ENCODE data around the gene CELA2A. TPM values are rescaled to one million over a fixed set of nuclear protein-coding genes. Genes with fewer than 3 reads are reported as not detected.

The CELA2A gene
- total RNA-seq, 2 experiments from 2014 or later = not detected

DNA sequence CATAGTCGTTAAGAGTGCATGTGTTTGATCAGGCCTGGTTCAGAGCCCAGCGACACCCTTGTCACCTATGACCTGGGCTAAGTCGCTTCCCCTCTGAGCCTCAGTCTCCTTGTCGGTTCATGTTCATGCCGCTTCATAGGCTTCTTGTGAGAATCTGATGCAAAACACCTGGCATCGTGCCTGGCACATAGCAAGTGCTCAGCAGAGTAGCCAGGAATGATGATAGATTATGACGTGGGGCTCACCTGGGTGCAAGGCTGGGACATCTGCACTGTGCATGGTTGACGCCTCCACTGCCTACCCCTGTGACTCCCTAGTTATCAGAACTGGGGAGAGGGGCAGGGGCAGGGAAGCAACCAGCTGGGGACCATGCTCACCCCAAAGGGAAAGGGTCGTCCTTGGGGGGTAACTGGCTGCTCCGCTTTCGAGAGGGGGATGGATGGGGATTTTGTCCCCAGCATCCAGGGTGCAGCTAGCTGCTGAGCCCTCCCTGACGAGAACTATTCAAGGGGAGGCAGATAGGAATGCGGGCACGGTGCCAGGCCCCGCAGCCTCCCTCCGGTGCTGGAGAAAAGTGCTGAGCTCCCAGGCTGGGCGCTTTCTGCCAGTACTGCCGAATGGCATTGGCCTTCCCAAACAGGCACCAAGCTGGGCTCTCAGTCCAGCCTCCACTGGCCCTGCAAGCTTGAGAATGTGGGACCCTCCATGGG lies 37.6 kb upstream of the CELA2A start:
- H3K27ac ChIP-seq (ENCODE audit: low read depth, low read length, poor library complexity, severe bottlenecking) = no peak overlapping the region
- no peak for TF ChIP-seq EZH2phosphoT487 (IDR thresholded peaks at IDR 0.05; ENCODE audit: borderline replicate concordance, low read depth, low read length)
- TF ChIP-seq, protein P1, sequence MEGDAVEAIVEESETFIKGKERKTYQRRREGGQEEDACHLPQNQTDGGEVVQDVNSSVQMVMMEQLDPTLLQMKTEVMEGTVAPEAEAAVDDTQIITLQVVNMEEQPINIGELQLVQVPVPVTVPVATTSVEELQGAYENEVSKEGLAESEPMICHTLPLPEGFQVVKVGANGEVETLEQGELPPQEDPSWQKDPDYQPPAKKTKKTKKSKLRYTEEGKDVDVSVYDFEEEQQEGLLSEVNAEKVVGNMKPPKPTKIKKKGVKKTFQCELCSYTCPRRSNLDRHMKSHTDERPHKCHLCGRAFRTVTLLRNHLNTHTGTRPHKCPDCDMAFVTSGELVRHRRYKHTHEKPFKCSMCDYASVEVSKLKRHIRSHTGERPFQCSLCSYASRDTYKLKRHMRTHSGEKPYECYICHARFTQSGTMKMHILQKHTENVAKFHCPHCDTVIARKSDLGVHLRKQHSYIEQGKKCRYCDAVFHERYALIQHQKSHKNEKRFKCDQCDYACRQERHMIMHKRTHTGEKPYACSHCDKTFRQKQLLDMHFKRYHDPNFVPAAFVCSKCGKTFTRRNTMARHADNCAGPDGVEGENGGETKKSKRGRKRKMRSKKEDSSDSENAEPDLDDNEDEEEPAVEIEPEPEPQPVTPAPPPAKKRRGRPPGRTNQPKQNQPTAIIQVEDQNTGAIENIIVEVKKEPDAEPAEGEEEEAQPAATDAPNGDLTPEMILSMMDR (conservative IDR thresholded peaks at IDR 0.05; ENCODE audit: low read length) = no peak
- POLR2A ChIA-PET = interaction anchor here (0.6 kb wide), 1 partner anchor 1502 kb away, joined by 3 read pairs; no protein-coding TSS in a partner anchor
- H3K4me2 ChIP-seq (ENCODE audit: low read length) = no peak overlapping the region
- peaks cover 23% of the 10 kb centered on the region for H3K4me1 ChIP-seq (ENCODE audit: insufficient read depth, low read length, poor library complexity, severe bottlenecking)
- intact Hi-C loops (cut with micrococcal nuclease; ENCODE audit: unreplicated experiment) = no loop called here
- H3K36me3 ChIP-seq (ENCODE audit: insufficient read depth, low read length) = peaks cover 7% of the 10 kb centered on the region; the same call in 1 of the 2 replicates
- no peaks in the 10 kb centered on the region for H3K9me2 ChIP-seq (ENCODE audit: insufficient read depth, low read length)
- no TSS peak for BruUV-seq (replicated peaks)
- H2AFZ ChIP-seq (ENCODE audit: low read length) = no peak overlapping the region
- H3K4me3 ChIP-seq (ENCODE audit: low read depth, low read length, poor library complexity, severe bottlenecking) = no peak overlapping the region
- H4K20me1 ChIP-seq (ENCODE audit: insufficient read depth, low read length) = no peaks in the 10 kb centered on the region
- H3K9me3 ChIP-seq (ENCODE audit: low read length) = no peaks in the 10 kb centered on the region
- no peaks in the 10 kb centered on the region for H3K79me2 ChIP-seq (ENCODE audit: insufficient read depth, low read depth, low read length)
- CTCF ChIA-PET (ENCODE audit: unreplicated experiment) = no interaction called here
- no peak for DNase-seq (ENCODE audit: low spot score)

- POLR2A ChIA-PET = no interaction called here
- Histone ChIP-seq H3K4me3 (ENCODE audit: low read depth, low read length, poor library complexity, severe bottlenecking) (no peak overlapping the region), H3K9me2 (ENCODE audit: insufficient read depth, low read length) (no peaks in the 10 kb centered on the region), H3K4me1 (ENCODE audit: insufficient read depth, low read length, poor library complexity, severe bottlenecking) (peaks cover 18% of the 10 kb centered on the region), H2AFZ (ENCODE audit: low read length) (no peak overlapping the region), H3K27ac (ENCODE audit: low read depth, low read length, poor library complexity, severe bottlenecking) (no peak overlapping the region), H3K4me2 (ENCODE audit: low read length) (no peak overlapping the region), H3K9me3 (ENCODE audit: low read length) (no peaks in the 10 kb centered on the region), H3K79me2 (ENCODE audit: insufficient read depth, low read depth, low read length) (no peaks in the 10 kb centered on the region), H4K20me1 (ENCODE audit: insufficient read depth, low read length) (no peaks in the 10 kb centered on the region), H3K36me3 (ENCODE audit: insufficient read depth, low read length) (peaks cover 7% of the 10 kb centered on the region; the same call in 1 of the 2 replicates)
- intact Hi-C loops (cut with micrococcal nuclease; ENCODE audit: unreplicated experiment) = no loop called here
- DNase-seq (ENCODE audit: low spot score) = no peak
- CTCF ChIA-PET (ENCODE audit: unreplicated experiment) = no interaction called here
- TF ChIP-seq, protein P1 (conservative IDR thresholded peaks at IDR 0.05; ENCODE audit: low read length) = 0 out of 2 replicates have a peak, but pooled peaks have one; percentile 24
- no peak for TF ChIP-seq EZH2phosphoT487 (IDR thresholded peaks at IDR 0.05; ENCODE audit: borderline replicate concordance, low read depth, low read length)
- no TSS peak for BruUV-seq (replicated peaks)
Observed at GRCh38 chr1:15420853-15421465, 35.6 kb upstream of the CELA2A start.

- no peaks in the 10 kb centered on the region for H3K4me1 ChIP-seq (ENCODE audit: insufficient read depth, low read length, poor library complexity, severe bottlenecking)
- H3K4me2 ChIP-seq (ENCODE audit: low read length) = no peak overlapping the region
- POLR2A ChIA-PET = no interaction called here
- no peaks in the 10 kb centered on the region for H3K9me3 ChIP-seq (ENCODE audit: low read length)
- peaks cover 12% of the 10 kb centered on the region for H3K36me3 ChIP-seq (ENCODE audit: insufficient read depth, low read length)
- intact Hi-C loops (cut with micrococcal nuclease; ENCODE audit: unreplicated experiment) = no loop called here
- no peak for DNase-seq (ENCODE audit: low spot score)
- no TSS peak for BruUV-seq (replicated peaks)
- no peaks in the 10 kb centered on the region for H4K20me1 ChIP-seq (ENCODE audit: insufficient read depth, low read length)
- no peak overlapping the region for H2AFZ ChIP-seq (ENCODE audit: low read length)
- CTCF ChIA-PET (ENCODE audit: unreplicated experiment) = interaction anchor here (0.5 kb wide), 1 partner anchor 141 kb away, joined by 6 read pairs; no protein-coding TSS in a partner anchor
- H3K79me2 ChIP-seq (ENCODE audit: insufficient read depth, low read depth, low read length) = no peaks in the 10 kb centered on the region
- TF ChIP-seq EZH2phosphoT487 (IDR thresholded peaks at IDR 0.05; ENCODE audit: borderline replicate concordance, low read depth, low read length) = no peak
- TF ChIP-seq, protein P1 (conservative IDR thresholded peaks at IDR 0.05; ENCODE audit: low read length) = no peak
- H3K9me2 ChIP-seq (ENCODE audit: insufficient read depth, low read length) = no peaks in the 10 kb centered on the region
- no peak overlapping the region for H3K4me3 ChIP-seq (ENCODE audit: low read depth, low read length, poor library complexity, severe bottlenecking)
- no peak overlapping the region for H3K27ac ChIP-seq (ENCODE audit: low read depth, low read length, poor library complexity, severe bottlenecking)
Observed at GRCh38 chr1:15422871-15423270, 33.7 kb upstream of the CELA2A start.
